HepG2 (cell line): ENCODE data around the gene MAP10.

Source experiments
- CBFB ChIP-seq: sonication (generic); formaldehyde crosslinking; IDR thresholded peaks from 2 replicates; pipeline ENCODE4 v1.4.0; 2020; ENCODE audit warnings: missing genetic modification reagents
- CTCF ChIP-seq: sonication (generic); formaldehyde crosslinking; IDR thresholded peaks from 2 replicates; pipeline ENCODE4 v1.5.0; 2020; ENCODE audit warnings: mild to moderate bottlenecking, missing genetic modification reagents, moderate library complexity
- JUN ChIP-seq: sonication (generic); formaldehyde crosslinking; IDR thresholded peaks from 2 replicates; pipeline ENCODE4 v1.4.0; 2020; ENCODE audit warnings: mild to moderate bottlenecking, missing genetic modification reagents
- JUND ChIP-seq: sonication (generic); formaldehyde crosslinking; IDR thresholded peaks from 2 replicates; pipeline ENCODE4 v1.8.0; 2022; ENCODE audit warnings: mild to moderate bottlenecking, missing genetic modification reagents
- KMT2A ChIP-seq: sonication (generic); formaldehyde crosslinking; IDR thresholded peaks from 2 replicates; pipeline ENCODE4 v1.4.0; 2020; ENCODE audit warnings: missing genetic modification reagents
- LBX2 ChIP-seq: sonication (generic); formaldehyde crosslinking; IDR thresholded peaks from 2 replicates; pipeline ENCODE4 v1.5.0; 2020; ENCODE audit warnings: missing genetic modification reagents, mild to moderate bottlenecking, borderline replicate concordance
- PITX1 ChIP-seq: sonication (generic); formaldehyde crosslinking; IDR thresholded peaks from 2 replicates; pipeline ENCODE4 v1.5.1; 2020; ENCODE audit warnings: mild to moderate bottlenecking, missing genetic modification reagents
- POLR2A ChIP-seq, 2 experiments: IDR thresholded peaks; 2 replicates each; pipeline ENCODE4 v1.6.1; 2011; ENCODE audit warnings: low read depth in 2 of 2, low read length in 2 of 2, mild to moderate bottlenecking in 1 of 2, moderate library complexity in 1 of 2; ENCODE audit not compliant: insufficient read depth in 1 of 2
- RAD21 ChIP-seq: fragments of 450-650 bp; formaldehyde crosslinking; IDR thresholded peaks from 2 replicates; pipeline ENCODE4 v1.5.0; 2020; ENCODE audit warnings: mild to moderate bottlenecking
- STAT6 ChIP-seq: sonication (generic); formaldehyde crosslinking; IDR thresholded peaks from 2 replicates; pipeline ENCODE4 v1.4.0; 2020; ENCODE audit warnings: missing genetic modification reagents, mild to moderate bottlenecking, borderline replicate concordance
- TOPORS ChIP-seq: sonication (generic); formaldehyde crosslinking; IDR thresholded peaks from 2 replicates; pipeline ENCODE4 v1.8.0; 2023; ENCODE audit warnings: mild to moderate bottlenecking, missing genetic modification reagents
- U2AF1 ChIP-seq: fragments of 200-400 bp; formaldehyde crosslinking; optimal IDR thresholded peaks from 2 replicates; pipeline ENCODE3; 2017; ENCODE audit warnings: mild to moderate bottlenecking, low read depth, low read length
- ZBTB4 ChIP-seq: sonication (generic); formaldehyde crosslinking; IDR thresholded peaks from 2 replicates; pipeline ENCODE4 v1.4.0; 2020; ENCODE audit warnings: missing genetic modification reagents, mild to moderate bottlenecking, borderline replicate concordance
- ZFP37 ChIP-seq: sonication (generic); formaldehyde crosslinking; IDR thresholded peaks from 2 replicates; pipeline ENCODE4 v1.4.0; 2020; ENCODE audit warnings: missing genetic modification reagents, borderline replicate concordance

GRCh38 chr1:232854798-232855159 lies 49.6 kb downstream of the MAP10 start:
- TF ChIP-seq KMT2A (CRISPR knock-in tag) (no peak), ZBTB4 (no peak), JUN (CRISPR knock-in tag) (no peak), RAD21 (CRISPR knock-in tag) (no peak), STAT6 (CRISPR knock-in tag) (no peak), U2AF1 (no peak), PITX1 (no peak), CBFB (CRISPR knock-in tag) (no peak), TOPORS (no peak), CTCF (CRISPR knock-in tag) (no peak), JUND (CRISPR knock-in tag) (no peak), ZFP37 (CRISPR knock-in tag) (no peak), POLR2A (IDR thresholded peaks at IDR 0.05; ENCODE audit: insufficient read depth in 1 of 2, low read depth in 2 of 2, low read length in 2 of 2) (no peak), LBX2 (CRISPR knock-in tag) (no peak)
